ENCODE measurements around the gene FXYD5.

Gene FXYD5

GRCh38 chr19:35134601-35135242 lies 19.8 kb upstream of the FXYD5 start, which contains the start of gene LGI4:
Gene LGI4, minus strand, starts transcription at chr19:35135059. Its CDS starts 379 bp downstream, at chr19:35134680.
- ChIA-PET CTCF (interaction anchor here (1.3 kb wide), 1 partner anchor 91 kb away, joined by 3 read pairs; no protein-coding TSS in a partner anchor), POLR2A (no interaction called here)
- DNase-seq (ENCODE audit: extremely low spot score) = no peak
- TF ChIP-seq, protein P1, sequence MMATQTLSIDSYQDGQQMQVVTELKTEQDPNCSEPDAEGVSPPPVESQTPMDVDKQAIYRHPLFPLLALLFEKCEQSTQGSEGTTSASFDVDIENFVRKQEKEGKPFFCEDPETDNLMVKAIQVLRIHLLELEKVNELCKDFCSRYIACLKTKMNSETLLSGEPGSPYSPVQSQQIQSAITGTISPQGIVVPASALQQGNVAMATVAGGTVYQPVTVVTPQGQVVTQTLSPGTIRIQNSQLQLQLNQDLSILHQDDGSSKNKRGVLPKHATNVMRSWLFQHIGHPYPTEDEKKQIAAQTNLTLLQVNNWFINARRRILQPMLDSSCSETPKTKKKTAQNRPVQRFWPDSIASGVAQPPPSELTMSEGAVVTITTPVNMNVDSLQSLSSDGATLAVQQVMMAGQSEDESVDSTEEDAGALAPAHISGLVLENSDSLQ (IDR thresholded peaks at IDR 0.05) = no peak
- TF ChIP-seq TARDBP (IDR thresholded peaks at IDR 0.05) (no peak), FOXK2 (IDR thresholded peaks at IDR 0.05) (no peak)

- DNase-seq (ENCODE audit: extremely low spot score) = peak; percentile 88
- CTCF ChIA-PET = interaction anchor here (0.9 to 1.3 kb wide), 5 partner anchors 8 to 92 kb away, joined by 3 to 4 read pairs (median 3); no protein-coding TSS in a partner anchor
Observed at GRCh38 chr19:35135389-35135909, 19.1 kb upstream of the FXYD5 start.

GRCh38 chr19:35136231-35136630 lies 18.3 kb upstream of the FXYD5 start:
- CTCF ChIA-PET = interaction anchor here (0.9 to 1.3 kb wide), 5 partner anchors 9 to 92 kb away, joined by 3 to 4 read pairs (median 3); no protein-coding TSS in a partner anchor
- no peak for TF ChIP-seq FOXA1 (IDR thresholded peaks at IDR 0.05)
- TF ChIP-seq L3MBTL2 (conservative IDR thresholded peaks at IDR 0.05) = no peak
- TF ChIP-seq HDGF (IDR thresholded peaks at IDR 0.05; ENCODE audit: borderline replicate concordance) = no peak
- no peak for TF ChIP-seq ELF4 (IDR thresholded peaks at IDR 0.05)
- no peak for TF ChIP-seq LEF1 (IDR thresholded peaks at IDR 0.05; ENCODE audit: borderline replicate concordance)
- TF ChIP-seq BHLHE40 (IDR thresholded peaks at IDR 0.05; ENCODE audit: borderline replicate concordance) = no peak
- no peak for TF ChIP-seq ARNT (IDR thresholded peaks at IDR 0.05)
- TF ChIP-seq CTBP1 (IDR thresholded peaks at IDR 0.05; ENCODE audit: borderline replicate concordance) = no peak
- TF ChIP-seq SUZ12 (IDR thresholded peaks at IDR 0.05) = no peak
- TF ChIP-seq TARDBP (IDR thresholded peaks at IDR 0.05) = no peak
- no peak for TF ChIP-seq FOXK2 (IDR thresholded peaks at IDR 0.05)
- TF ChIP-seq NFRKB (IDR thresholded peaks at IDR 0.05) = no peak
- TF ChIP-seq FOXM1 (IDR thresholded peaks at IDR 0.05; ENCODE audit: borderline replicate concordance) = no peak
- TF ChIP-seq SP1 (IDR thresholded peaks at IDR 0.05) = no peak
- TF ChIP-seq, protein P1 (IDR thresholded peaks at IDR 0.05) = no peak
- DNase-seq (ENCODE audit: extremely low spot score) = no peak
- POLR2A ChIA-PET = interaction anchor here (1.2 to 1.3 kb wide), 2 partner anchors 12 to 22 kb away, joined by 5 to 6 read pairs; no protein-coding TSS in a partner anchor

More at GRCh38 chr19:35135389-35135909, 19.1 kb upstream of the FXYD5 start:
- POLR2A ChIA-PET = interaction anchor here (1.2 to 1.3 kb wide), 2 partner anchors 11 to 21 kb away, joined by 5 to 6 read pairs; no protein-coding TSS in a partner anchor
- TF ChIP-seq L3MBTL2 (conservative IDR thresholded peaks at IDR 0.05) = no peak
- no peak for TF ChIP-seq ZNF384 (IDR thresholded peaks at IDR 0.05)

DNA sequence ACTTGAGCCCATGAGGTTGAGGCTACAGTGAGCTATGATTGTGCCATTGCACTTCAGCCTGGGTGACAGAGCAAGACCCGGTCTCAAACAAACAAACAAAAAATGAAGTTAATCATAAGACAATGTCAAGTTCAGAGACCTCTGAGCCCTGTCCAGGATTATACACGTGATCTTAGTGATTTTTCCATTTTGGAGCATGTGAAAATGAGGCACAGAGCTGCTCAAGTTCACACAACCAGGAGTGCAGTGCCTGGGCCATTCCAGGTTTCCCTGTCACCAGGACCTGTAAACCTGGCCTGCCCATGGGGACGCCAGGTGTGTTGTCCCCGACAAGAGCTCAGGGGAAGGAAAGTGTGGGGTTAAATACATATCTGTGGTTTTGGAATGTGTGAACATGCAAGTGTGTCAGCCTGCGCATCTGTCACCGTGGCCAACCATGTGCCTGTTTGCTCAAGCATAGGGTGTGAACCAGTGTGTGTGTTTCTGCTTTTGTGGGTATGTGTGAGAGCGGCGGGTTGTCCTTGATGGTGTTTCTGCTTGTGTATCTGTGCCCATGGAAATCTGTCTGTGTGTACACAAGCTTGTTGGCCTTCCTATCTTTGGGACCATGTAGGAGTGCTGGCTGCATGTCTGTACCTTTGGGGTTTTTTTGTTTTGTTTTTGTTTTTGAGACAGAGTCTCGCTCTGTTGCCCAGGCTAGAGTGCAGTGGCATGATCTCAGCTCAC lies 17.4 kb upstream of the FXYD5 start:
- no peak for TF ChIP-seq ELF4 (IDR thresholded peaks at IDR 0.05)
- no peak for TF ChIP-seq FOXA1 (IDR thresholded peaks at IDR 0.05)
- TF ChIP-seq, protein P1 (IDR thresholded peaks at IDR 0.05) = no peak
- TF ChIP-seq FOXM1 (IDR thresholded peaks at IDR 0.05; ENCODE audit: borderline replicate concordance) = no peak
- no peak for TF ChIP-seq NFRKB (IDR thresholded peaks at IDR 0.05)
- no peak for TF ChIP-seq ARNT (IDR thresholded peaks at IDR 0.05)
- TF ChIP-seq CTBP1 (IDR thresholded peaks at IDR 0.05; ENCODE audit: borderline replicate concordance) = no peak
- no peak for TF ChIP-seq TARDBP (IDR thresholded peaks at IDR 0.05)
- no peak for TF ChIP-seq ZNF384 (IDR thresholded peaks at IDR 0.05)
- TF ChIP-seq L3MBTL2 (conservative IDR thresholded peaks at IDR 0.05) = no peak
- TF ChIP-seq BHLHE40 (IDR thresholded peaks at IDR 0.05; ENCODE audit: borderline replicate concordance) = no peak
- no peak for TF ChIP-seq FOXK2 (IDR thresholded peaks at IDR 0.05)
- TF ChIP-seq HDGF (IDR thresholded peaks at IDR 0.05; ENCODE audit: borderline replicate concordance) = no peak
- no peak for TF ChIP-seq SUZ12 (IDR thresholded peaks at IDR 0.05)
- ChIA-PET CTCF (interaction anchor here (1.2 kb wide), 1 partner anchor 13 kb away, joined by 3 read pairs; no protein-coding TSS in a partner anchor), POLR2A (no interaction called here)
- DNase-seq (ENCODE audit: extremely low spot score) = no peak

DNA sequence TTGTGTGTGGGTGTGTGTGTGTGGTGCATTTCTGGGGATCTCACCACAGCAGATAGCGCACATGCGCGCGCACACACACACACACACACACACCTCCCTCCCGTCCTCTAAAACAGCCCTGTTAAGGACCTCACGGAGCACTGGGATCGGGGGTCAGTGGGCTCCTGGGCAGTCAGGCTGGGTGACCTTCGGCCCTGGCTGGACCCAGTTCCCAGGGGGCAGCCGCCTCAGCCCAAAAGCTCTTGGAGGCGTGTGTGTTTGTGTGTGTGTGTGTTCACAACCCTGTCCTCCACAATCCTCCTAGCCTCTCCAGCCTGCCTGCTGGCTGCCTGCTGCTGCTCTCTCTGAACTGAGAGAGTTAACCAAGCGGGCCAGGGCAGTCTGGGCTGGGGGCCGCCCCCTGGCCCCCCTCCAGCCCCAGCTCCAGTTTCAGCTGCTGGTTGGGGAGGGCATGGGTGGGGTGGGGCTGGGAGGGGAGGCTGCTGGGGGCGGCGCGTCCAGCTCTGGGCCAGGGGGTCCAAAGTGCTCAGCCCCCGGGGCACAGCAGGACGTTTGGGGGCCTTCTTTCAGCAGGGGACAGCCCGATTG lies 16.1 kb upstream of the FXYD5 start, which contains the start of gene FXYD1:
TSS of gene FXYD1 (plus strand) at position 520 of the 588 bp plus-strand sequence. CDS start 1,256 bp downstream, outside the sequence.
- no peak for DNase-seq (ENCODE audit: extremely low spot score)
- POLR2A ChIA-PET = no interaction called here
- CTCF ChIA-PET = no interaction called here
- TF ChIP-seq, protein P1 (IDR thresholded peaks at IDR 0.05) = no peak
- TF ChIP-seq TARDBP (IDR thresholded peaks at IDR 0.05) (no peak), CTBP1 (IDR thresholded peaks at IDR 0.05; ENCODE audit: borderline replicate concordance) (no peak), HDGF (IDR thresholded peaks at IDR 0.05; ENCODE audit: borderline replicate concordance) (no peak), FOXK2 (IDR thresholded peaks at IDR 0.05) (no peak), FOXM1 (IDR thresholded peaks at IDR 0.05; ENCODE audit: borderline replicate concordance) (no peak), NFRKB (IDR thresholded peaks at IDR 0.05) (no peak)

All from HEK293T (cell line).